Keratinocyte (primary cell): ENCODE measurements around the gene C20orf173. TPM values are rescaled to one million over a fixed set of nuclear protein-coding genes. Genes with fewer than 3 reads are reported as not detected.

Experiments
- DNase-seq: peaks from one replicate; pipeline ENCODE4 v3.0.0-alpha.2; 2011; ENCODE audit warnings: low read depth, missing footprints, low spot score
- FAIRE-seq: peaks from 2 replicates; lab custom pipeline; 2011; peaks lifted over from hg19 to GRCh38; lab: Jason Lieb, UNC
- H2AFZ ChIP-seq: 2 replicates; pipeline ENCODE4 v1.6.0; 2012; ENCODE audit warnings: low read length, control low read depth, inconsistent platforms; ENCODE audit not compliant: control insufficient read depth
- H3K27ac ChIP-seq: 2 replicates; pipeline ENCODE4 v1.5.1; 2011; ENCODE audit warnings: low read length; ENCODE audit not compliant: control insufficient read depth, insufficient read depth
- H3K27me3 ChIP-seq: 3 replicates; pipeline ENCODE4 v1.6.0; 2011; ENCODE audit warnings: low read length; ENCODE audit not compliant: control insufficient read depth, insufficient read depth; ENCODE audit errors: extremely low read depth
- H3K36me3 ChIP-seq, 2 experiments: 2 replicates in 1 of 2; 3 replicates in 1 of 2; pipeline ENCODE4 v1.5.1; 2011; ENCODE audit warnings: low read length in 2 of 2, mild to moderate bottlenecking in 1 of 2; ENCODE audit not compliant: control insufficient read depth in 2 of 2, insufficient read depth in 2 of 2; ENCODE audit errors: extremely low read depth in 1 of 2
- H3K4me1 ChIP-seq: 3 replicates; pipeline ENCODE4 v1.5.1; 2011; ENCODE audit warnings: low read length; ENCODE audit not compliant: control insufficient read depth, insufficient read depth; ENCODE audit errors: extremely low read depth
- H3K4me2 ChIP-seq: 3 replicates; pipeline ENCODE4 v1.6.0; 2011; ENCODE audit warnings: low read depth, low read length; ENCODE audit not compliant: control insufficient read depth, insufficient read depth; ENCODE audit errors: extremely low read depth
- H3K4me3 ChIP-seq, 3 experiments: fragments of 200-600 bp in 1 of 3; sonication (generic) in 1 of 3; 2 replicates in 2 of 3; 3 replicates in 1 of 3; pipeline ENCODE4 v1.5.1; 2011 to 2016; ENCODE audit warnings: low read length in 3 of 3, mild to moderate bottlenecking in 3 of 3, control low read depth in 2 of 3, inconsistent platforms in 1 of 3, low read depth in 1 of 3, mixed read lengths in 1 of 3, mixed run types in 1 of 3, moderate library complexity in 1 of 3; ENCODE audit not compliant: control insufficient read depth in 2 of 3, insufficient read depth in 2 of 3; ENCODE audit errors: extremely low read depth in 1 of 3
- H3K79me2 ChIP-seq: 2 replicates; pipeline ENCODE4 v1.6.0; 2012; ENCODE audit warnings: low read length; ENCODE audit not compliant: control insufficient read depth, insufficient read depth
- H3K9ac ChIP-seq: 3 replicates; pipeline ENCODE4 v1.6.0; 2011; ENCODE audit warnings: low read length; ENCODE audit not compliant: control insufficient read depth, insufficient read depth; ENCODE audit errors: extremely low read depth
- H3K9me1 ChIP-seq: 3 replicates; pipeline ENCODE4 v1.6.0; 2011; ENCODE audit warnings: low read length; ENCODE audit not compliant: control insufficient read depth, insufficient read depth; ENCODE audit errors: extremely low read depth
- H3K9me3 ChIP-seq: 2 replicates; pipeline ENCODE4 v1.5.1; 2012; ENCODE audit warnings: low read depth, low read length; ENCODE audit not compliant: control insufficient read depth
- H4K20me1 ChIP-seq: 3 replicates; pipeline ENCODE4 v1.6.0; 2011; ENCODE audit warnings: low read length; ENCODE audit not compliant: control insufficient read depth, insufficient read depth; ENCODE audit errors: extremely low read depth
- EZH2 ChIP-seq: IDR thresholded peaks from one replicate; pipeline ENCODE4 v1.6.1; 2012; ENCODE audit warnings: inconsistent platforms, mild to moderate bottlenecking, low read length, moderate library complexity
- dilution Hi-C: fragments of 300-500 bp; cut with MboI; formaldehyde crosslinking; loops from one replicate; pipeline ENCODE4 v1.7.0; 2020; ENCODE audit warnings: low sequenced_read_pairs; ENCODE audit not compliant: extremely low pct_ligation_motif_present
- polyA plus RNA-seq, 5 experiments: library from polyadenylated mRNA; depleted of rRNA in 3 of 5; stranded (reverse) in 3 of 5; stranded (forward) in 1 of 5; unstranded in 1 of 5; fragments of >200 nt; gene quantifications; 1 replicate in 1 of 5; 2 replicates in 3 of 5; 3 replicates in 1 of 5; pipeline versions ENCODE4 v1.2.1 to v1.2.3, GENCODE V29; 2011 to 2012; ENCODE audit warnings: missing spikeins in 2 of 5, low read depth in 1 of 5, low replicate concordance in 1 of 5
- TF ChIP-seq, protein P1 (sequence below), 3 experiments: IDR thresholded peaks in 1 of 3; conservative IDR thresholded peaks in 1 of 3; optimal IDR thresholded peaks in 1 of 3; 2 replicates in 2 of 3; 3 replicates in 1 of 3; pipeline versions ENCODE3 to v1.5.1; 2011; ENCODE audit warnings: low read length in 3 of 3, mild to moderate bottlenecking in 3 of 3, moderate library complexity in 2 of 3, control low read depth in 1 of 3, inconsistent platforms in 1 of 3; ENCODE audit not compliant: insufficient read depth in 2 of 3; ENCODE audit errors: extremely low read depth in 1 of 3

The C20orf173 gene
- polyA plus RNA-seq, 1 donor (not counting 4 experiments of a cell fraction or from before 2014, with no cell fraction given) = not detected

DNA sequence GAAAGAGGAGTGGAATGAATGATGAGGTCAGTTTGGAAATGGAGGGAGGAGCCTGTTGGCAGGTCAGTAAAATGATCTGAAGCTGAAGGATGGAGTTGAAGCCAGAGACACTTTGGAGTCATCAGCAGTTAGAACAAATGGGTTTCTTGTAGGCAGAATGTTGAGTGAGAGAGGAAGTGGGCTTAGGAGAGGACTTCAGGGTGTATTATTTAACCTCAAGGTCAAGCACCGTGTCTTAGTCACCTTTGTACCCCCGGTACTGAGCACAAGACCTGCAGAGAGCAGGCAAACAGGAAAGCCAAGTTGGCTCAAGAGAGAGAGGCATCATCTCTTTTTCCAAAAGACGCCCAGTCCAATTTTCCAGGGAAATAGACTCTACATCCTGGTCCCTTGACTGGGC, 23.3 kb downstream of the C20orf173 start:
- Histone ChIP-seq H3K4me1 (no peaks in the 10 kb centered on the region), H3K9me3 (no peaks in the 10 kb centered on the region), H3K9ac (no peak overlapping the region), H4K20me1 (no peaks in the 10 kb centered on the region), H3K27ac (no peak overlapping the region), H3K4me2 (no peak overlapping the region), H2AFZ (no peak overlapping the region), H3K36me3 (peaks cover 23 to 29% of the 10 kb centered on the region in 2 experiments), H3K27me3 (no peaks in the 10 kb centered on the region), H3K9me1 (no peaks in the 10 kb centered on the region), H3K4me3 (no peak overlapping the region), H3K79me2 (no peaks in the 10 kb centered on the region)
- dilution Hi-C loops = no loop called here
- TF ChIP-seq, protein P1, sequence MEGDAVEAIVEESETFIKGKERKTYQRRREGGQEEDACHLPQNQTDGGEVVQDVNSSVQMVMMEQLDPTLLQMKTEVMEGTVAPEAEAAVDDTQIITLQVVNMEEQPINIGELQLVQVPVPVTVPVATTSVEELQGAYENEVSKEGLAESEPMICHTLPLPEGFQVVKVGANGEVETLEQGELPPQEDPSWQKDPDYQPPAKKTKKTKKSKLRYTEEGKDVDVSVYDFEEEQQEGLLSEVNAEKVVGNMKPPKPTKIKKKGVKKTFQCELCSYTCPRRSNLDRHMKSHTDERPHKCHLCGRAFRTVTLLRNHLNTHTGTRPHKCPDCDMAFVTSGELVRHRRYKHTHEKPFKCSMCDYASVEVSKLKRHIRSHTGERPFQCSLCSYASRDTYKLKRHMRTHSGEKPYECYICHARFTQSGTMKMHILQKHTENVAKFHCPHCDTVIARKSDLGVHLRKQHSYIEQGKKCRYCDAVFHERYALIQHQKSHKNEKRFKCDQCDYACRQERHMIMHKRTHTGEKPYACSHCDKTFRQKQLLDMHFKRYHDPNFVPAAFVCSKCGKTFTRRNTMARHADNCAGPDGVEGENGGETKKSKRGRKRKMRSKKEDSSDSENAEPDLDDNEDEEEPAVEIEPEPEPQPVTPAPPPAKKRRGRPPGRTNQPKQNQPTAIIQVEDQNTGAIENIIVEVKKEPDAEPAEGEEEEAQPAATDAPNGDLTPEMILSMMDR (optimal IDR thresholded peaks at IDR 0.05 in 1 of 3, IDR thresholded peaks at IDR 0.05 in 1 of 3, conservative IDR thresholded peaks at IDR 0.05 in 1 of 3; ENCODE audit: extremely low read depth in 1 of 3, insufficient read depth in 2 of 3, low read length in 3 of 3) = no peak
- TF ChIP-seq EZH2 = no peak
- FAIRE-seq (no peak), DNase-seq (no peak)

GRCh38 chr20:35504751-35505150, 24.7 kb downstream of the C20orf173 start:
- no peak for TF ChIP-seq EZH2
- TF ChIP-seq, protein P1 (optimal IDR thresholded peaks at IDR 0.05 in 1 of 3, IDR thresholded peaks at IDR 0.05 in 1 of 3, conservative IDR thresholded peaks at IDR 0.05 in 1 of 3; ENCODE audit: extremely low read depth in 1 of 3, insufficient read depth in 2 of 3, low read length in 3 of 3) = no peak
- Histone ChIP-seq H4K20me1 (no peaks in the 10 kb centered on the region), H3K27me3 (no peaks in the 10 kb centered on the region), H3K9me3 (no peaks in the 10 kb centered on the region), H3K36me3 (peaks cover 14 to 27% of the 10 kb centered on the region in 2 experiments), H3K79me2 (no peaks in the 10 kb centered on the region), H2AFZ (no peak overlapping the region), H3K4me3 (no peak overlapping the region), H3K4me2 (no peak overlapping the region), H3K9ac (no peak overlapping the region), H3K4me1 (no peaks in the 10 kb centered on the region), H3K9me1 (no peaks in the 10 kb centered on the region), H3K27ac (no peak overlapping the region)
- no peak for DNase-seq
- dilution Hi-C loops = no loop called here
- FAIRE-seq = no peak
